Neural progenitor cell (in vitro differentiated cells): Measurements from ENCODE around the gene SSH3. TPM values are rescaled to one million over a fixed set of nuclear protein-coding genes. Genes with fewer than 3 reads are reported as not detected.

Experiments used
- DNase-seq: peaks from one replicate; pipeline ENCODE4 v3.0.0-alpha.2; 2016; ENCODE audit warnings: low spot score
- H2AFZ ChIP-seq: fragments of 200-600 bp; sonication (generic); replicated peaks from 2 replicates; pipeline ENCODE4 v1.6.1; 2016; ENCODE audit warnings: antibody characterized with exemption
- H3F3A ChIP-seq: fragments of 200-600 bp; sonication (generic); 2 replicates; pipeline ENCODE4 v1.6.1; 2016; ENCODE audit warnings: antibody characterized with exemption, low read depth
- H3K27ac ChIP-seq: fragments of 200-600 bp; sonication (generic); 2 replicates; pipeline ENCODE4 v1.5.1; 2016; ENCODE audit warnings: mild to moderate bottlenecking
- H3K27me3 ChIP-seq: fragments of 200-600 bp; sonication (generic); 2 replicates; pipeline ENCODE4 v1.6.1; 2016; ENCODE audit warnings: mild to moderate bottlenecking, moderate library complexity
- H3K36me3 ChIP-seq: fragments of 200-600 bp; sonication (generic); 2 replicates; pipeline ENCODE4 v1.5.1; 2016
- H3K4me1 ChIP-seq: fragments of 200-600 bp; sonication (generic); 2 replicates; pipeline ENCODE4 v1.6.1; 2016; ENCODE audit warnings: mixed run types
- H3K4me2 ChIP-seq: fragments of 200-600 bp; sonication (generic); 2 replicates; pipeline ENCODE4 v1.6.1; 2016
- H3K4me3 ChIP-seq: fragments of 200-600 bp; sonication (generic); 2 replicates; pipeline ENCODE4 v1.5.1; 2016
- H3K79me2 ChIP-seq: fragments of 200-600 bp; sonication (generic); 2 replicates; pipeline ENCODE4 v1.6.1; 2016; ENCODE audit warnings: low read depth
- H3K9ac ChIP-seq: fragments of 200-600 bp; sonication (generic); 2 replicates; pipeline ENCODE4 v1.6.1; 2016
- H3K9me3 ChIP-seq: fragments of 200-600 bp; sonication (generic); 2 replicates; pipeline ENCODE4 v1.5.1; 2016; ENCODE audit warnings: low read depth
- H4K20me1 ChIP-seq: fragments of 200-600 bp; sonication (generic); 2 replicates; pipeline ENCODE4 v1.6.1; 2016; ENCODE audit warnings: low read depth
- H3K27ac Mint-ChIP-seq: 3 replicates; pipeline ENCODE4 v1.8.0; 2021; ENCODE audit warnings: mixed read lengths
- H3K27me3 Mint-ChIP-seq: 2 replicates; pipeline ENCODE4 v1.8.0; 2022; ENCODE audit warnings: low read depth, mild to moderate bottlenecking, inconsistent platforms, moderate library complexity, mixed read lengths; ENCODE audit not compliant: insufficient read depth
- H3K36me3 Mint-ChIP-seq: 3 replicates; pipeline ENCODE4 v1.8.0; 2021; ENCODE audit warnings: mixed read lengths
- H3K4me1 Mint-ChIP-seq: 3 replicates; pipeline ENCODE4 v1.8.0; 2021; ENCODE audit warnings: mixed read lengths
- H3K4me3 Mint-ChIP-seq: 3 replicates; pipeline ENCODE4 v1.8.0; 2021; ENCODE audit warnings: mild to moderate bottlenecking, moderate library complexity, mixed read lengths
- H3K9me3 Mint-ChIP-seq: 3 replicates; pipeline ENCODE4 v1.8.0; 2020; ENCODE audit warnings: mixed read lengths
- EZH2 ChIP-seq: fragments of 200-600 bp; sonication (generic); IDR thresholded peaks from 2 replicates; pipeline ENCODE4 v1.6.1; 2017; ENCODE audit warnings: antibody characterized with exemption, mild to moderate bottlenecking, moderate library complexity
- EZH2phosphoT487 ChIP-seq: fragments of 200-600 bp; sonication (generic); IDR thresholded peaks from 2 replicates; pipeline ENCODE4 v1.6.1; 2017; ENCODE audit warnings: antibody characterized with exemption
- total RNA-seq: library from RNA; depleted of rRNA; stranded (reverse); fragments of >200 nt; gene quantifications from 2 replicates; pipeline ENCODE4 v1.2.3, GENCODE V29; 2015; ENCODE audit warnings: low replicate concordance
- TF ChIP-seq, protein P1 (sequence below): fragments of 200-600 bp; sonication (generic); IDR thresholded peaks from 2 replicates; pipeline ENCODE4 v1.5.1; 2017; ENCODE audit warnings: antibody characterized with exemption, mild to moderate bottlenecking

The SSH3 gene
- total RNA-seq, 1 donor from 2014 or later: 1.4 TPM

DNA sequence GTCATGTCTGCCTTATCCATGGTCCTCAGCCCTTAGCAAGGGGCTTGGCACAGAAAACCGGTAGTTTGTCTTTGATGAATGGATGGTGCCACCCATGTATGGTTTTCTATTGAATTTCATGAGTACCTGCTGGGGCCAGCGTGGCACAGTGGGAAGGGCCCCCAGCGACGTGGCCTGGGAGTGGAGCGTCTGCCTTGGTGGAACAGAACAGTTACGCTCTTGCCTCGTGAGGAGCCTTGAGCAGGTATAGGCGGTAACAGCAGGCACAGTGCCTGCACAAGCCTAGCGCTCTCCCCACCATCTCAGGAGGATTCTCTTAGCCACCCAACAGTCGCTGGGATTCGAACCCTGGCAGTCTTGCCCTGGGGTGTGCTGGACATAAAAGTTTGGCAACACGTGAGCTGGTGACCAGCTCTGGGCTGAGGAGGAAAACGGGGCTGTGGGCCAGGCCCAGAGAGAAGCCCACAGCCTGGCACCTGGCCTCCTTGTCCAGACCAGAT is 3.0 kb upstream of the SSH3 start:
- H2AFZ ChIP-seq: no peak overlapping the region
- no peak for DNase-seq
- peaks cover 16% of the 10 kb centered on the region for H3K27me3 ChIP-seq
- H3K27ac Mint-ChIP-seq: no peak overlapping the region
- no peaks in the 10 kb centered on the region for H3K79me2 ChIP-seq
- no peak overlapping the region for H3K27ac ChIP-seq
- H3K4me3 ChIP-seq: no peak overlapping the region
- no peak overlapping the region for H3K4me2 ChIP-seq
- peaks cover 8% of the 10 kb centered on the region for H3K4me1 Mint-ChIP-seq
- no peaks in the 10 kb centered on the region for H3K9me3 ChIP-seq
- H3K9ac ChIP-seq: no peak overlapping the region
- H3F3A ChIP-seq: peaks cover 27% of the 10 kb centered on the region
- H3K4me1 ChIP-seq: peaks cover 12% of the 10 kb centered on the region
- no peak for TF ChIP-seq EZH2
- TF ChIP-seq, protein P1, sequence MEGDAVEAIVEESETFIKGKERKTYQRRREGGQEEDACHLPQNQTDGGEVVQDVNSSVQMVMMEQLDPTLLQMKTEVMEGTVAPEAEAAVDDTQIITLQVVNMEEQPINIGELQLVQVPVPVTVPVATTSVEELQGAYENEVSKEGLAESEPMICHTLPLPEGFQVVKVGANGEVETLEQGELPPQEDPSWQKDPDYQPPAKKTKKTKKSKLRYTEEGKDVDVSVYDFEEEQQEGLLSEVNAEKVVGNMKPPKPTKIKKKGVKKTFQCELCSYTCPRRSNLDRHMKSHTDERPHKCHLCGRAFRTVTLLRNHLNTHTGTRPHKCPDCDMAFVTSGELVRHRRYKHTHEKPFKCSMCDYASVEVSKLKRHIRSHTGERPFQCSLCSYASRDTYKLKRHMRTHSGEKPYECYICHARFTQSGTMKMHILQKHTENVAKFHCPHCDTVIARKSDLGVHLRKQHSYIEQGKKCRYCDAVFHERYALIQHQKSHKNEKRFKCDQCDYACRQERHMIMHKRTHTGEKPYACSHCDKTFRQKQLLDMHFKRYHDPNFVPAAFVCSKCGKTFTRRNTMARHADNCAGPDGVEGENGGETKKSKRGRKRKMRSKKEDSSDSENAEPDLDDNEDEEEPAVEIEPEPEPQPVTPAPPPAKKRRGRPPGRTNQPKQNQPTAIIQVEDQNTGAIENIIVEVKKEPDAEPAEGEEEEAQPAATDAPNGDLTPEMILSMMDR: no peak
- no peak for TF ChIP-seq EZH2phosphoT487
- peaks cover 11% of the 10 kb centered on the region for H3K9me3 Mint-ChIP-seq
- H3K4me3 Mint-ChIP-seq: no peak overlapping the region
- no peaks in the 10 kb centered on the region for H3K36me3 ChIP-seq
- H3K36me3 Mint-ChIP-seq: peaks cover 27% of the 10 kb centered on the region
- peaks cover 5% of the 10 kb centered on the region for H3K27me3 Mint-ChIP-seq
- peaks cover 14% of the 10 kb centered on the region for H4K20me1 ChIP-seq

DNA sequence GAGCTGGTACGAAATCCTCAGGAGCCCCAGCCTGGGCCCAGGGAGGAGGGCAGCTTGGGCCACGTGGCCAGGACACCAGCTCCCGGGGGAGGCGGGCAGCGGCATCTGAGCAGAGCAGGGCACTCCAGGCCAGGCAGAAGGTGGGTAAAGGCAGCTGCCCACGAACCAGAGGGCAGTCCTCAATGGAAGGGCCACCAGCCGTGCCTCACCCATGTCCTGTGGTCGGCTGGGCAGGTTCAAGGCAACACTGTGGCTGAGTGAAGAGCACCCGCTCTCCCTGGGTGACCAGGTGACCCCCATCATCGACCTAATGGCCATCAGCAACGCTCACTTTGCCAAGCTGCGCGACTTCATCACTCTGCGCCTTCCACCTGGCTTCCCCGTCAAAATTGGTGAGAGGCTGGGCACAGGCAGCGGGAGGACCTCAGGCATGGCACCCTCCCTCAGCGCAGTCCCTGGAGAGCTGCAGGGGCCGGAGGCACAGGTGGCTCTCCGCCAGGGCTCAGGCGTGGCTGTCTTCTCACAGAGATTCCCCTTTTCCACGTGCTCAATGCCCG is 2.5 kb upstream of the SSH3 start:
- no peak overlapping the region for H3K9ac ChIP-seq
- peaks cover 12% of the 10 kb centered on the region for H3K4me1 ChIP-seq
- Mint-ChIP-seq H3K27ac (no peak overlapping the region), H3K4me3 (no peak overlapping the region), H3K36me3 (peaks cover 25% of the 10 kb centered on the region), H3K9me3 (peaks cover 9% of the 10 kb centered on the region), H3K27me3 (peaks cover 5% of the 10 kb centered on the region), H3K4me1 (peaks cover 8% of the 10 kb centered on the region)
- peaks cover 16% of the 10 kb centered on the region for H3K27me3 ChIP-seq
- H3K36me3 ChIP-seq: no peaks in the 10 kb centered on the region
- H2AFZ ChIP-seq: no peak overlapping the region
- peaks cover 14% of the 10 kb centered on the region for H4K20me1 ChIP-seq
- no peak overlapping the region for H3K27ac ChIP-seq
- no peaks in the 10 kb centered on the region for H3K9me3 ChIP-seq
- no peak overlapping the region for H3K4me2 ChIP-seq
- H3F3A ChIP-seq: peaks cover 27% of the 10 kb centered on the region
- no peak for DNase-seq
- H3K79me2 ChIP-seq: no peaks in the 10 kb centered on the region
- TF ChIP-seq EZH2phosphoT487 (no peak), EZH2 (no peak)
- TF ChIP-seq, protein P1: no peak
- H3K4me3 ChIP-seq: no peak overlapping the region

DNA sequence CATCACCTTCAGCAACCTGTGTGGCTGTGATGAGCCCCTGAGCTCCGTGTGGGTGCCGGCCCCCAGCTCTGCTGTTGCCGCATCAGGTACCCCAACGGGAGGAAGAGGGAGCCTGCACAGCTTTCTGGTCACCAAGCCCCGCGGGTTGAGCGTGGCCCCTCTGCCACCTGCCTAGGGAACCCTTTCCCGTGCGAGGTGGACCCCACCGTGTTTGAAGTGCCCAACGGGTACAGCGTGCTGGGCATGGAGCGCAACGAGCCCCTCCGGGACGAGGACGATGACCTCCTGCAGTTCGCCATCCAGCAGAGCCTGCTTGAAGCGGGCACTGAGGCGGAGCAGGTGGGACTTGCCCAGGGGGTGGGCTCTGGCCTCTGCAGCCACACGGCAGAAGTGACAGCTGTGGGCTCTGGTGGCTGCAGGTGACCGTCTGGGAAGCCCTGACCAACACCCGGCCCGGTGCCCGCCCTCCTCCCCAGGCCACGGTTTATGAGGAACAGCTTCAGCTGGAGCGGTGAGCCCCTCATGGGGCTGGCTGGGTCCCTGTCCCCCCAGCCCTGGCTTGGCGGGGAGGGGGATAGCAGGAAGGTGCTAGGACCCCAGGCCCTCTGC is 1.9 kb upstream of the SSH3 start:
- H3K36me3 Mint-ChIP-seq: peaks cover 19% of the 10 kb centered on the region
- Histone ChIP-seq H3K27me3 (peaks cover 16% of the 10 kb centered on the region), H3K9ac (no peak overlapping the region), H3K36me3 (no peaks in the 10 kb centered on the region), H3F3A (peaks cover 27% of the 10 kb centered on the region), H3K4me2 (no peak overlapping the region), H3K79me2 (no peaks in the 10 kb centered on the region), H3K9me3 (no peaks in the 10 kb centered on the region), H3K4me3 (no peak overlapping the region), H3K4me1 (peaks cover 12% of the 10 kb centered on the region), H4K20me1 (peaks cover 14% of the 10 kb centered on the region), H3K27ac (no peak overlapping the region), H2AFZ (no peak overlapping the region)
- H3K9me3 Mint-ChIP-seq: peaks cover 4% of the 10 kb centered on the region
- TF ChIP-seq EZH2 (no peak), EZH2phosphoT487 (no peak)
- TF ChIP-seq, protein P1: no peak
- DNase-seq: no peak
- H3K27ac Mint-ChIP-seq: no peak overlapping the region
- peaks cover 7% of the 10 kb centered on the region for H3K27me3 Mint-ChIP-seq
- peaks cover 8% of the 10 kb centered on the region for H3K4me1 Mint-ChIP-seq
- H3K4me3 Mint-ChIP-seq: no peak overlapping the region
